Suppressor macrophage (primary cell): ENCODE results near the gene BOC.
A peak's percentile ranks its signal among the peaks of the same experiment; 100 is the strongest.

Experiments
- DNase-seq, 4 experiments: peaks; one replicate each; pipeline ENCODE4 v3.0.0-alpha.2; 2020 to 2022

Gene BOC

GRCh38 chr3:113288881-113289280 is 77.5 kb downstream of the BOC start:
- no peak for DNase-seq

GRCh38 chr3:113291572-113291971 is 80.2 kb downstream of the BOC start:
- no peak for DNase-seq

- DNase-seq, result no peak
Observed at GRCh38 chr3:113292933-113293332, 81.6 kb downstream of the BOC start.

GRCh38 chr3:113293348-113293747 is 82.0 kb downstream of the BOC start:
- DNase-seq, result no peak

- no peak for DNase-seq
Observed at GRCh38 chr3:113295463-113295862, 84.1 kb downstream of the BOC start.

- DNase-seq, result no peak
Observed at GRCh38 chr3:113297287-113297686, 85.9 kb downstream of the BOC start.

- DNase-seq, result no peak
Observed at GRCh38 chr3:113297841-113298240, 86.5 kb downstream of the BOC start.

- DNase-seq, result no peak
Observed at GRCh38 chr3:113300596-113300995, 89.2 kb downstream of the BOC start.

GRCh38 chr3:113304102-113304501 is 92.7 kb downstream of the BOC start:
- no peak for DNase-seq

- DNase-seq, result no peak
Observed at GRCh38 chr3:113304856-113305540, 93.6 kb downstream of the BOC start.

GRCh38 chr3:113310960-113311359 is 99.6 kb downstream of the BOC start:
- DNase-seq, result no peak

GRCh38 chr3:113312416-113312815 is 101.1 kb downstream of the BOC start:
- no peak for DNase-seq

GRCh38 chr3:113314923-113315322 is 103.6 kb downstream of the BOC start:
- DNase-seq, result no peak

GRCh38 chr3:113329757-113330156 is 118.4 kb downstream of the BOC start:
- DNase-seq, result peak in 1 of 4 experiments; percentile 1

- DNase-seq, result no peak
Observed at GRCh38 chr3:113330742-113331141, 119.4 kb downstream of the BOC start.

GRCh38 chr3:113331187-113331586 is 119.8 kb downstream of the BOC start:
- DNase-seq, result no peak
